Measurements from ENCODE around the gene TCAP. TPM values are rescaled to one million over a fixed set of nuclear protein-coding genes. Genes with fewer than 3 reads are reported as not detected.

TCAP gene
- total RNA-seq, 1 donor from 2014 or later, result 2.3 TPM

DNA sequence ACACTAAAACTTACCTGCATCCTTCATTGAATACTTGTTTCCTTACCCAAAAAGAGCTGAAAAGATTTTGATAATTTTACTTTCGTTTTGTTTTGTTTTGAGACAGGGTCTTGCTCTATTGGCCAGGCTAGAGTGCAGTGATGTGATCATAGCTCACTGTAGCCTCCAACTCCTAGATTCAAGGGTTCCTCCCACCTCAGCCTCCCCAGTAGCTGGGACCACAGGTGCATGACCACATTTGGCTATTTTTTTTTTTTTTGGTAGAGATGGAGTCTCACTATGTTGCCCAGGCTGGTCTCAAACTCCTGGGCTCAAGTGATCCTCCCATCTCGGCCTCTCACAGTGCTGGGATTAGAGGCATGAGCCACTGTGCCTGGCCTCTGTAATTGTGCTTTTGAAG is 10.0 kb upstream of the TCAP start:
- DNase-seq (ENCODE audit: low spot score in 2 of 2, unreplicated experiment in 2 of 2), result no peak
- H3K27ac Mint-ChIP-seq, result no peak overlapping the region
- H3K9me3 Mint-ChIP-seq, result no peaks in the 10 kb centered on the region
- no peaks in the 10 kb centered on the region for H3K27me3 Mint-ChIP-seq (ENCODE audit: low read depth)
- TF ChIP-seq, protein P1, sequence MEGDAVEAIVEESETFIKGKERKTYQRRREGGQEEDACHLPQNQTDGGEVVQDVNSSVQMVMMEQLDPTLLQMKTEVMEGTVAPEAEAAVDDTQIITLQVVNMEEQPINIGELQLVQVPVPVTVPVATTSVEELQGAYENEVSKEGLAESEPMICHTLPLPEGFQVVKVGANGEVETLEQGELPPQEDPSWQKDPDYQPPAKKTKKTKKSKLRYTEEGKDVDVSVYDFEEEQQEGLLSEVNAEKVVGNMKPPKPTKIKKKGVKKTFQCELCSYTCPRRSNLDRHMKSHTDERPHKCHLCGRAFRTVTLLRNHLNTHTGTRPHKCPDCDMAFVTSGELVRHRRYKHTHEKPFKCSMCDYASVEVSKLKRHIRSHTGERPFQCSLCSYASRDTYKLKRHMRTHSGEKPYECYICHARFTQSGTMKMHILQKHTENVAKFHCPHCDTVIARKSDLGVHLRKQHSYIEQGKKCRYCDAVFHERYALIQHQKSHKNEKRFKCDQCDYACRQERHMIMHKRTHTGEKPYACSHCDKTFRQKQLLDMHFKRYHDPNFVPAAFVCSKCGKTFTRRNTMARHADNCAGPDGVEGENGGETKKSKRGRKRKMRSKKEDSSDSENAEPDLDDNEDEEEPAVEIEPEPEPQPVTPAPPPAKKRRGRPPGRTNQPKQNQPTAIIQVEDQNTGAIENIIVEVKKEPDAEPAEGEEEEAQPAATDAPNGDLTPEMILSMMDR (IDR thresholded peaks at IDR 0.05; ENCODE audit: unreplicated experiment), result no peak
- H3K36me3 Mint-ChIP-seq, result peaks cover 9% of the 10 kb centered on the region
- H3K4me1 Mint-ChIP-seq, result peaks cover 18% of the 10 kb centered on the region
- no peak overlapping the region for H3K4me3 Mint-ChIP-seq

GRCh38 chr17:39658346-39658745 is 6.8 kb upstream of the TCAP start:
- TF ChIP-seq, protein P1 (IDR thresholded peaks at IDR 0.05; ENCODE audit: unreplicated experiment), result no peak
- H3K4me3 Mint-ChIP-seq, result no peak overlapping the region
- peaks cover 13% of the 10 kb centered on the region for H3K36me3 Mint-ChIP-seq
- H3K27me3 Mint-ChIP-seq (ENCODE audit: low read depth), result no peaks in the 10 kb centered on the region
- H3K27ac Mint-ChIP-seq, result no peak overlapping the region
- peaks cover 9% of the 10 kb centered on the region for H3K4me1 Mint-ChIP-seq
- no peak for DNase-seq (ENCODE audit: low spot score in 2 of 2, unreplicated experiment in 2 of 2)
- H3K9me3 Mint-ChIP-seq, result no peaks in the 10 kb centered on the region

GRCh38 chr17:39658760-39659159 is 6.4 kb upstream of the TCAP start:
- no peaks in the 10 kb centered on the region for H3K9me3 Mint-ChIP-seq
- no peak overlapping the region for H3K4me3 Mint-ChIP-seq
- H3K4me1 Mint-ChIP-seq, result peaks cover 6% of the 10 kb centered on the region
- DNase-seq (ENCODE audit: low spot score in 2 of 2, unreplicated experiment in 2 of 2), result no peak
- H3K27me3 Mint-ChIP-seq (ENCODE audit: low read depth), result no peaks in the 10 kb centered on the region
- no peak overlapping the region for H3K27ac Mint-ChIP-seq
- H3K36me3 Mint-ChIP-seq, result peaks cover 13% of the 10 kb centered on the region
- TF ChIP-seq, protein P1 (IDR thresholded peaks at IDR 0.05; ENCODE audit: unreplicated experiment), result no peak

DNA sequence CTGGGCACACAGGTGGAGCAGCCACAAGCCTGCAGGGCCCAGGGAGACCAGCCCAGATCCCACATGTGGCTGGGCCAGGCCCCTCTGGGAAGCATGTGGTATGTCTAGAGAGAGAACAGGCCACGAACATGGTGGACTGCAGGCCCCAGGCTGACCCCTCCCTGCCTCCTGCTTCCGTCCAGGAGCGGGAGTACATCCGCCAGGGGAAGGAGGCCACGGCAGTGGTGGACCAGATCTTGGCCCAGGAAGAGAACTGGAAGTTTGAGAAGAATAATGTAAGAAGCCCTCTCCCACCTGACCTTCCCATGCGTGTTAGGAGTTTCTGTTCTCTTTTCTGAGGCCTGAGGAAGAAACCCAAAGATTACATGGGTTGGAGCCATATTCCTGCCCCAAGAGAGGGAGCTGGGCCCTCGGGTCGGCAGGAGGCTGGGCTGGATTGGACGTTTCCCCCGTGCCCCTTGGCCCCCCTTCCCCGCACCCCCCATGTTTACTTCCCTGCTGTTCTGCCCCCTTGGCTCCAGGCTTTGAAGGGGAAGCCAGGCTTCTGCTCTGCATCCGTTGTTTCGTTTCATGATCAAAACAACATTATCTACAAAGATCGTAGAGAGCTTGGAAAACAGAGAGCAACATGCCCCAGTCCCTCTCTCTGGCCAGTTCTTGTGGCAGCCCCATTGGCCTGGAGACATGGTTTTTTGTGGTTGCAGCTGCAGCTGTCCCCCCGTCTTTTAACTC is 5.7 kb upstream of the TCAP start:
- TF ChIP-seq, protein P1 (IDR thresholded peaks at IDR 0.05; ENCODE audit: unreplicated experiment), result no peak
- Mint-ChIP-seq H3K4me3 (no peak overlapping the region), H3K27me3 (ENCODE audit: low read depth) (no peaks in the 10 kb centered on the region), H3K9me3 (no peaks in the 10 kb centered on the region), H3K27ac (no peak overlapping the region), H3K4me1 (peaks cover 10% of the 10 kb centered on the region), H3K36me3 (peaks cover 13% of the 10 kb centered on the region)
- DNase-seq (ENCODE audit: low spot score in 2 of 2, unreplicated experiment in 2 of 2), result no peak

GRCh38 chr17:39660011-39660360 is 5.2 kb upstream of the TCAP start:
- Mint-ChIP-seq H3K4me1 (peaks cover 10% of the 10 kb centered on the region), H3K4me3 (no peak overlapping the region), H3K27me3 (ENCODE audit: low read depth) (peaks cover 5% of the 10 kb centered on the region), H3K9me3 (no peaks in the 10 kb centered on the region), H3K27ac (no peak overlapping the region), H3K36me3 (peaks cover 13% of the 10 kb centered on the region)
- DNase-seq (ENCODE audit: low spot score in 2 of 2, unreplicated experiment in 2 of 2), result no peak
- TF ChIP-seq, protein P1 (IDR thresholded peaks at IDR 0.05; ENCODE audit: unreplicated experiment), result no peak

Measured in mesothelial cell of epicardium (in vitro differentiated cells).